HCT116 (cell line): ENCODE measurements around the gene CDH9. TPM values are rescaled to one million over a fixed set of nuclear protein-coding genes. Genes with fewer than 3 reads are reported as not detected.

Source experiments
- ATAC-seq: fragments of 200-7000 bp; cut with Tn5 transposase; 2 replicates; pipeline ENCODE4 v1.9.1; 2020; ENCODE audit warnings: mild to moderate bottlenecking, moderate library complexity
- BruUV-seq: library from RNA; stranded (reverse); fragments of 400-500 nt; replicated peaks from 2 replicates; lab custom pipeline; 2021; lab: Mats Ljungman, UMichigan
- CTCF ChIA-PET: fragments of 300-600 bp; sonication (Branson Sonifier 250); formaldehyde crosslinking; loops from one replicate; lab custom pipeline; 2021; ENCODE audit warnings: antibody characterized with exemption; lab: Charles Lee
- POLR2A ChIA-PET: fragments of 300-600, 350-600 bp; sonication (Branson Sonifier 250); formaldehyde crosslinking; loops from one replicate; lab custom pipeline; 2021; ENCODE audit warnings: antibody characterized with exemption; lab: Charles Lee
- RAD21 ChIA-PET, 2 experiments: fragments of 300-600 bp; sonication (Branson Sonifier 250); formaldehyde crosslinking; loops; one replicate each; lab custom pipeline; 2023; ENCODE audit warnings: low total read pairs in 2 of 2; ENCODE audit not compliant: uncharacterized antibody in 2 of 2, unreplicated experiment in 2 of 2, low non-redundant PET in 1 of 2; lab: Charles Lee
- DNase-seq: peaks from one replicate; pipeline ENCODE4 v3.0.0-alpha.2; 2010; ENCODE audit warnings: low read depth, low spot score
- H2AFZ ChIP-seq: fragments of 200-600 bp; shearing (Covaris generic), sonication (generic); 2 replicates; pipeline ENCODE4 v1.6.1; 2017; ENCODE audit warnings: low read depth, mixed run types, mixed read lengths, antibody characterized with exemption, low read length; ENCODE audit not compliant: poor library complexity, severe bottlenecking
- H3K27ac ChIP-seq: 2 replicates; pipeline ENCODE4 v1.5.1; 2012; ENCODE audit warnings: low read depth, low read length
- H3K27me3 ChIP-seq: fragments of 200-600 bp; sonication (generic); 2 replicates; pipeline ENCODE4 v1.6.1; 2016; ENCODE audit warnings: mixed run types, low read length, mixed read lengths; ENCODE audit not compliant: insufficient read depth
- H3K36me3 ChIP-seq, 2 experiments: fragments of 200-500 bp in 1 of 2; fragments of 200-600 bp in 1 of 2; sonication (Bioruptor generic) in 1 of 2; sonication (generic) in 1 of 2; 2 replicates each; pipeline versions ENCODE4 v1.5.1 to v1.6.1; 2014 to 2016; ENCODE audit warnings: low read length in 2 of 2, inconsistent platforms in 1 of 2, mixed read lengths in 1 of 2, mixed run types in 1 of 2; ENCODE audit not compliant: insufficient read depth in 2 of 2, control insufficient read depth in 1 of 2
- H3K4me1 ChIP-seq, 2 experiments: fragments of 200-600 bp in 1 of 2; sonication (generic) in 1 of 2; 2 replicates each; pipeline versions ENCODE4 v1.5.1 to v1.6.1; 2012 to 2017; ENCODE audit warnings: low read length in 2 of 2, inconsistent platforms in 1 of 2, mild to moderate bottlenecking in 1 of 2, mixed read lengths in 1 of 2, mixed run types in 1 of 2, moderate library complexity in 1 of 2; ENCODE audit not compliant: insufficient read depth in 2 of 2, control insufficient read depth in 1 of 2
- H3K4me2 ChIP-seq: fragments of 200-600 bp; sonication (generic); 2 replicates; pipeline ENCODE4 v1.6.1; 2017; ENCODE audit warnings: mixed run types, low read length, mixed read lengths
- H3K4me3 ChIP-seq, 2 experiments: fragments of 200-600 bp in 1 of 2; sonication (generic) in 1 of 2; replicated peaks in 1 of 2; 2 replicates each; pipeline ENCODE4 v1.5.1; 2011 to 2016; ENCODE audit warnings: low read length in 2 of 2, control low read depth in 1 of 2, low read depth in 1 of 2, mild to moderate bottlenecking in 1 of 2, mixed read lengths in 1 of 2, mixed run types in 1 of 2
- H3K79me2 ChIP-seq: fragments of 200-600 bp; sonication (generic); 2 replicates; pipeline ENCODE4 v1.6.1; 2017; ENCODE audit warnings: mild to moderate bottlenecking, mixed run types, low read length, moderate library complexity, mixed read lengths; ENCODE audit not compliant: insufficient read depth
- H3K9ac ChIP-seq: fragments of 200-600 bp; sonication (generic); 2 replicates; pipeline ENCODE4 v1.6.1; 2016; ENCODE audit warnings: low read length, mixed read lengths
- H3K9me2 ChIP-seq: fragments of 200-600 bp; sonication (generic), shearing (Covaris generic); 2 replicates; pipeline ENCODE4 v1.6.1; 2017; ENCODE audit warnings: mixed run types, mild to moderate bottlenecking, moderate library complexity; ENCODE audit not compliant: insufficient read depth
- H3K9me3 ChIP-seq, 2 experiments: fragments of 200-500 bp in 1 of 2; fragments of 200-600 bp in 1 of 2; sonication (Bioruptor generic) in 1 of 2; sonication (generic) in 1 of 2; 2 replicates each; pipeline ENCODE4 v1.6.1; 2014 to 2017; ENCODE audit warnings: low read length in 2 of 2, mixed read lengths in 2 of 2, inconsistent platforms in 1 of 2, low read depth in 1 of 2, mild to moderate bottlenecking in 1 of 2, mixed run types in 1 of 2, moderate library complexity in 1 of 2; ENCODE audit not compliant: control insufficient read depth in 1 of 2, insufficient read depth in 1 of 2
- H4K20me1 ChIP-seq: fragments of 200-600 bp; sonication (generic), shearing (Covaris generic); 2 replicates; pipeline ENCODE4 v1.6.1; 2017; ENCODE audit warnings: mixed run types, mild to moderate bottlenecking, moderate library complexity; ENCODE audit not compliant: insufficient read depth
- ATF3 ChIP-seq: IDR thresholded peaks from 2 replicates; pipeline ENCODE4 v1.6.1; 2012
- CBX3 ChIP-seq: IDR thresholded peaks from 2 replicates; pipeline ENCODE4 v1.6.1; 2012; ENCODE audit warnings: low read depth
- CTCF ChIP-seq, 3 experiments: fragments of 200-600 bp in 1 of 3; sonication (generic) in 1 of 3; IDR thresholded peaks in 2 of 3; conservative IDR thresholded peaks in 1 of 3; 2 replicates each; pipeline ENCODE4 v1.5.1; 2012 to 2017; ENCODE audit warnings: low read depth in 2 of 3, low read length in 2 of 3, antibody characterized with exemption in 1 of 3, borderline replicate concordance in 1 of 3, control low read depth in 1 of 3, mild to moderate bottlenecking in 1 of 3, mixed read lengths in 1 of 3, mixed run types in 1 of 3, moderate library complexity in 1 of 3; ENCODE audit not compliant: insufficient read depth in 1 of 3
- EGR1 ChIP-seq: IDR thresholded peaks from 2 replicates; pipeline ENCODE4 v1.6.1; 2012; ENCODE audit warnings: low read depth
- JUND ChIP-seq: IDR thresholded peaks from 2 replicates; pipeline ENCODE4 v1.6.1; 2012
- POLR2A ChIP-seq: IDR thresholded peaks from 2 replicates; pipeline ENCODE4 v1.7.0; 2011; ENCODE audit warnings: borderline replicate concordance; ENCODE audit not compliant: insufficient read depth, insufficient read length; ENCODE audit errors: extremely low read depth
- POLR2AphosphoS5 ChIP-seq: IDR thresholded peaks from 2 replicates; pipeline ENCODE4 v1.6.1; 2011; ENCODE audit warnings: mild to moderate bottlenecking, low read depth, low read length, moderate library complexity
- RAD21 ChIP-seq: IDR thresholded peaks from 2 replicates; pipeline ENCODE4 v1.6.1; 2012; ENCODE audit warnings: low read depth, mild to moderate bottlenecking
- REST ChIP-seq: IDR thresholded peaks from 2 replicates; pipeline ENCODE4 v1.6.1; 2012; ENCODE audit warnings: low read depth
- SIN3A ChIP-seq: IDR thresholded peaks from 2 replicates; pipeline ENCODE4 v1.6.1; 2012; ENCODE audit warnings: low read depth
- SRF ChIP-seq: IDR thresholded peaks from 2 replicates; pipeline ENCODE4 v1.6.1; 2012; ENCODE audit warnings: low read depth
- TCF7L2 ChIP-seq: IDR thresholded peaks from 2 replicates; pipeline ENCODE4 v1.7.0; 2011; ENCODE audit warnings: borderline replicate concordance, inconsistent platforms; ENCODE audit not compliant: insufficient read depth, insufficient read length; ENCODE audit errors: extremely low read depth
- YY1 ChIP-seq: IDR thresholded peaks from 2 replicates; pipeline ENCODE4 v1.6.1; 2011; ENCODE audit warnings: low read length, low read depth, moderate library complexity, mild to moderate bottlenecking; ENCODE audit not compliant: insufficient replicate concordance; ENCODE audit errors: extremely low read depth
- ZBTB33 ChIP-seq: IDR thresholded peaks from 2 replicates; pipeline ENCODE4 v1.6.1; 2011; ENCODE audit warnings: mild to moderate bottlenecking, low read length, moderate library complexity; ENCODE audit not compliant: insufficient replicate concordance; ENCODE audit errors: extremely low read depth
- ZNF274 ChIP-seq: fragments of 200-500 bp; sonication (Bioruptor generic); IDR thresholded peaks from 2 replicates; pipeline ENCODE4 v1.6.1; 2014; ENCODE audit warnings: mild to moderate bottlenecking, low read depth, low read length, inconsistent platforms
- intact Hi-C: fragments of 100-400 bp; cut with micrococcal nuclease; formaldehyde crosslinking; loops from 2 replicates; pipeline ENCODE4 v1.10.0; 2022
- total RNA-seq: library from RNA; stranded (reverse); gene quantifications from one replicate; pipeline ENCODE4 v1.2.1, GENCODE V29; 2021; ENCODE audit not compliant: unreplicated experiment

The CDH9 gene
- total RNA-seq, 1 experiment from 2014 or later, result not detected

- TF ChIP-seq TCF7L2 (no peak), EGR1 (no peak), ZNF274 (no peak), SIN3A (no peak), REST (no peak), RAD21 (no peak), CTCF (IDR thresholded peaks at IDR 0.05 in 2 of 3, conservative IDR thresholded peaks at IDR 0.05 in 1 of 3; ENCODE audit: borderline replicate concordance in 1 of 3, insufficient read depth in 1 of 3, low read depth in 2 of 3, low read length in 2 of 3) (no peak), YY1 (no peak), SRF (no peak), POLR2A (no peak), POLR2AphosphoS5 (no peak), JUND (no peak), ATF3 (no peak), CBX3 (no peak), ZBTB33 (no peak)
- TF ChIP-seq, all 23 proteins: peak for 0
- Histone ChIP-seq H3K79me2 (no peaks in the 10 kb centered on the region), H3K9ac (no peak overlapping the region), H3K36me3 (no peaks in the 10 kb centered on the region), H3K4me3 (no peak overlapping the region), H3K4me1 (no peaks in the 10 kb centered on the region), H4K20me1 (no peaks in the 10 kb centered on the region), H3K4me2 (no peak overlapping the region), H3K9me3 (peaks cover 14 to 17% of the 10 kb centered on the region in 2 experiments; a peak in 3 of 4 replicates), H3K9me2 (no peaks in the 10 kb centered on the region), H2AFZ (no peak overlapping the region), H3K27me3 (no peaks in the 10 kb centered on the region), H3K27ac (no peak overlapping the region)
- ChIA-PET CTCF (no interaction called here), POLR2A (no interaction called here), RAD21 (no interaction called here)
- no peak for ATAC-seq
- intact Hi-C loops, result no loop called here
- BruUV-seq, result no TSS peak
- DNase-seq, result no peak
Observed at GRCh38 chr5:26877154-26877553, 161.2 kb downstream of the CDH9 start.
